MV-4-11 (cell line): ENCODE results near the gene LIMCH1.
"Not testable (repeated sequence)": the region's sequence is repeated elsewhere in the genome, so short reads cannot be mapped to it uniquely, and the experiment has no call there.

ENCODE experiments used
- DNase-seq: peaks from one replicate; lab custom pipeline; 2025; lab: John Stamatoyannopoulos, UW

LIMCH1 gene

DNA sequence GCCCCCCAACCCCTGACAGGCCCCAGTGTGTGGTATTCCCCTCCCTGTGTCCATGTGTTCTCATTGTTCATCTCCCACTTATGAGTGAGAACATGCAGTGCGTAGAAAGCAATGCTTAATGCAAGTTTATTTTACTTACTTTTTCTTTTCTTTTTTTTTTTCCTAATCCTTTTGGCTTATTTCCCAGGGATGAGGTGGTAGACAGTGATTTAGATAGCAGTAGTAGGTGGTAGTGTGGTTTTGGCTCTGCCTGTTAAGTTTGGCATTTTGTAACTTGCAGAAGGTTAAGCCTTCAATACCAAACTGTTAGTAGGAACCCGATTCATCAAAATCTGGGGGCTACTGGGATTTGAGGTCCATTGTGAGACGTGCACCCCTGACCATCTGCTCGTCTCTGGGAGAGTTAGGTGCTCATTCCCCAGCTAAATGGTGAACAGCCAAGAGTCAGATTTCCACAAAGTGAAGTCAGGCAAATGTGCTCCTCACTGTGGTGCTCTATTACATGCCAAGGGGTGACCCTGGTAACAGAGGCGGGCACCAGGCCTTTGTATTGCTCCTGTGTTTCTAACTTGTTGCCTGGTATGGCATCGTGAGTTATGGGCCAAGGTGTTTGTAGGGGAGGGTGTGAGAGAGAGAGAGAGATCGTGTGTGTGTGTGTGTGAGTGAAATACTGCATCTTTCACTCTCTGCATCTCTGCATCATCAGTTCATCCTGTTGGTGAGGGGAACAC, 140.3 kb downstream of the LIMCH1 start:
- DNase-seq: no peak

DNA sequence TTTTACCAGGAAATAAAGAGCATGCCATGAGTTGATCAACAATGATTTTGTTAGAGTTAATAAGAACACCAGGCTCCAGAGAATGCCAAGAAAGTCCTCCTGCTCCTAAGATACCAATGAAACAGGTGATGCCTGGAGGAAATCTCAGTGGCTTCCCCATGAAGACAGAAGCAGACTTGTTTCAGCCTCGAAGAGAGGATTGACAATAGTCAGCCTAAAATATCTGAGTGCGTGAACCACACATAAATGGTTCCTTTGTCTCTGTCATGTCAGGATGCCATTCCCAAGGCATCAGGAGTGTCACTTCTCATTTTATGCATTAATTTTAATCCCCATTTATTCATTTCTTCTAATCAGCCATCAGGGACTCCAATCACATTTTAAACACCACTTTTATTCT, 141.0 kb downstream of the LIMCH1 start:
- no peak for DNase-seq

DNA sequence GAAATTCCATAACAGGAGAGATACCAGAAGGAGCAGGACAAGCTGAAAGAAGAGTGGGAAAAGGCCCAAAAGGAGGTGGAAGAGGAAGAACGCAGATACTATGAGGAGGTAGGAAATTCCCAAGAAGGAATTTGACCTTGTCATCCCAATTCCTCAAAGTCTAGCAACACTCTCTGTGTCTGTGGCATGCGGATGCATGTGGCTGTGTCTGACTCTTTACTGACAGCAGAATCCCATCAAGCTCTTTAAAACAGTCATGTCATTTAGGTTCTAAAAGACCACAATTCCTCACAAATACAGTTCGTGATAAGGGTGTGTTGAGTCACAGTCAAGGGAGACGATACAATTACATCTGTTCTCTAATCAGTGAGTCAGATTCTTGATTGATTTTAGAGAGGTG, 142.0 kb downstream of the LIMCH1 start:
- no peak for DNase-seq

DNA sequence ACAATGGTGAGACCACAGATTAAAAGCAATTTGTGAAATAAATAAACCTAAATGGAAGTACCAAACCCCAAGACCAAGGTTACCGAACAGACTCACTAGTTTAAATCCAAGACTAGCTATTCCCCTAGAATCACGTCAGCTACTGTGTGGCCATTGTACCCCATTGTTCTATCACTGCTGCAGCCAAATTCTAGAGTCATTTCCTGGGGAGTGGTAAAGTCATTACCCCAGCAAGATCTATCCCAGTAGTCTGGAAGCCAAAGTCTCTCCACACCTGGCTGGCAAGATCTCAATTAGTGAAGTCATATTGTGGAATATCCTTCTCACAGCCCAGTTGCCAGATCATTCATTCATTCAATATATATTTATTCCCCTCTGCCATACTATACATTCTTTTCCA, 143.1 kb downstream of the LIMCH1 start:
- no peak for DNase-seq

DNA sequence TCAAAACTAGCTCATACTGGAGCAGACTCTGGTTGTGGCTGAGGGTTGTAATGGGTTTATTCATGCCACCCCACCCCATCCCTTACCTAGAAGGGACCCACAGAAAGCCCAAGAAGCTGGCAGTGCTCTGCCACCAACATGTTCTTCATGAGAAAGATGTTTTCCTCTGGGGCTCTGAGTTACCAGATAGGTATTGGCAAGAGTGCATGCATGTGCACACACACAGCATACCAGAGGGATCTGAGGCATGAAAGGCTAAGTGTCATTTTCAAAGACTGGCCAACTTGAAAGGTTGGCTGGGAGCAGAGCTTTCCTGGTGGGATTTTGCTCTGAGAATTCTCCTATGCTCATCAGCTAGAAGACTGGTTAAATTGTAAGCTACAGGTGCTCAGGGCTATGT, 145.4 kb downstream of the LIMCH1 start:
- no peak for DNase-seq

DNA sequence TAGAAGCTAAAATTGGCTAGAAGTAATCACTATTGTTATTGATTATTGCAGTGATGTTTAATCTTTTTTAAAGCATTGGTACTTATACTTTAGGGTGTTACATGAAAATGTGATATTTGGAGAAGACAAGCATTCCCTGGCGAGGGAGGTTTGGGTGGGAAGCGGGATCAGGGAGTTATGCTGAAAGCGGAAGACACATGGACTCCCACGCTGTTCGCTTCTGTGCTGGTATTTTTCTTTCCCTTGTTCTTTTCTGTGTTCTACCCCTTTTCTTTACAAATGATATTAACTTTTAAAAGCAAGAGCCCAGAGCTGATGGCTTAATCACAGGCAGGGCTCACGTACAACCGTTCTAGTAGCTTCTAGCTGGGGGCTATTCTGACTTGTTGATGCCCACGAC, 148.9 kb downstream of the LIMCH1 start:
- DNase-seq: no peak

DNA sequence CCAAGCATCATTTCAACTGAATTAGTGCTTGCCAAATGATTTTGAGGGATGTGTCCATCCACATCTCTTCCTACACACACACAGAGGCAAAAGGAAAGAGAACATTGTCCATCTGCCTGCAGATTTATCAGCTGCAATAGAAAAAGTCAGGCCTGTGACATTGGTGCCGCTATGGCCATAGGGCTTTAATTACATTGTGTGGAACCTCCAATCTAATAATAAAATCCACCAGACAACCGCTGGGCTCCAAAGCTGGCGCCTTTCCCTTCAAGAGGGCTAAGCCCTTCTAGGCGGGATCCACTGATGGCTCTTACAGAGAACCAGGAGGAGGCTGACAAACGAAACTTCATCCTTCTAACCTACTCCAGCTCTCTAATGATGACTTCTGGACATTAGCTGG, 150.0 kb downstream of the LIMCH1 start:
- DNase-seq: no peak

DNA sequence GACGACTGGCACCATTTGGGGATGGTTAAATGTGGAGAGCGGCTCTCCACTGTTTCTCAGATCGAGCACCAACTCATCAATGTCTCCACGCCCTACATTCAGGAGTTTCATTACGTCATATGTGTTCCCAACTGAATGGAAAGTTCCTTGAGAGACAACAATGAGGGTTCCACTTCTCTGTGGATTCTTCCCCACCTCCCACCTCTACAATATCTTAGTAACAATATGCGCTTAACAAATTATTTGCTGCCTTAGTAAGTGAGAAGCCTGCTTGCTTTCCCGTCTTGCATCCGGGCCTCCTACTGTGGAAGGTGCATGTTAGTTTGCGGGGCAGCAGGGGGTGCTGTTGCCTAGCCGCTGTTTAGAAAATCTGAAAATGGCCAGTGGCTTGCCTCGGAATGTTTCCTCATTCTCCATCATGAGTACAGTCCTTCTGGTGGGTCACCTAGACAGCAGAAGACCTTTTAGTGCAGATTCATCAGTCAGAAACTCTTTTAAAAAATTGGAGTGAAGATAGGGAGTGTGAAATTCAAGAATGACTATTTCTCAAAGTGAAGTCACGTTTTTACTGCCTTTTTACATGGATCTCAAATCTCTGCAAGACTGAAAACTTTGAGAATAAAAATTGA, 154.9 kb downstream of the LIMCH1 start:
- peak; percentile 24 for DNase-seq

DNA sequence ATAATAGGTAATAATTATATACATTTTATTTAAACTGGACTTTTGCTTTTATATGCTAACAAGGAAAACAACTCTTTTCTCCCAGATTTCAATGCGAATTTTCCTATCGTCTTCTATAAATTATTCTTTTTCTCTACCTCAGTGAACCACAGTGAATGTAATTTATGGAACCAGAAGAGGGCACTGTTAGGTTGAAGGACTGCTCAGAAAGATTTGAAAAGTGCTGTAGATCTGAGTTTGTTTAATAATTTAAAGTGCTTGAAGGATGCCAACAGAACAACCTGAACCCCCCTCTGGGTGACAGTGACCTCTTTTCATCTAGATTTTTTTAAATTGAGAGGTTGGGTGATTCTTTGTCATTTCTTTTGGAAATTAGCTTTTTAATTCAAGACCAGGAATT, 155.7 kb downstream of the LIMCH1 start:
- no peak for DNase-seq

DNA sequence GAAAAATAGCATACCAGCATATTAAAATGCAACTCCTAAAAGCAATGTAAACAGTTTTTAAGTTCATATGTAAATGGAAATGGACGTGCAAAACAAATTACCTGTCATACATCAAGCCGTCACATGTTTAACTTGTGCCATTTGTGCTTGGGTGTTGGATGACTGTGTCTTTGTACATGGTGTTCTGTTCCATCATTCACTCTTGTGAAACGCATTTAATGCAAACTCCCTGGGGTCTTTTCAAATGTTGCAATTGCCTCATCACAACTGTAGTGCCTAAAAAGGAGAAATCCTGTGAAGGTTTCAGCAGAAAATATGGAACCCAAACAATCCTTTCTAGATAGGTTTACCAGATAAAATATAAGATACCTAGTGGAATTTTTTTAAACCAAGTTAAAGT, 158.2 kb downstream of the LIMCH1 start:
- DNase-seq: no peak

DNA sequence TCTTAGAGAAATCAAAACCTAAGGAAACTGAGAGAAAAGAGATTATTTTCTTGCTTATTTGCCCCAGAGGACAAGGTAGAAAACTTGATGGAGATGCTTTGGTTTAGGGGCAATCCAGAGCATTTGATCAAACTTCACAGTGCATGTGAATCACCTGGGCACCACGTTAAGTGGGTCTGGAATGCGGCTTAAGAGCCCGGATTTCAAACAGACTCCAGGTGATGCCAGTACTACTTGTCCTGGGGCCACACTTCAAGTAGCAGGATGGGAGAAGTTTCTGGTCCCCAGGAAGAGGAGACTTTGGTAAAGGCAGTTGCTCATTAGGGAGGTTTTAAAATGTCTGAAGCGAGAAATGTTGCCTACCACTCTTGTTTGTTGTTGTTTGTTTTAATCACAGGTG, 158.8 kb downstream of the LIMCH1 start:
- DNase-seq: no peak

DNA sequence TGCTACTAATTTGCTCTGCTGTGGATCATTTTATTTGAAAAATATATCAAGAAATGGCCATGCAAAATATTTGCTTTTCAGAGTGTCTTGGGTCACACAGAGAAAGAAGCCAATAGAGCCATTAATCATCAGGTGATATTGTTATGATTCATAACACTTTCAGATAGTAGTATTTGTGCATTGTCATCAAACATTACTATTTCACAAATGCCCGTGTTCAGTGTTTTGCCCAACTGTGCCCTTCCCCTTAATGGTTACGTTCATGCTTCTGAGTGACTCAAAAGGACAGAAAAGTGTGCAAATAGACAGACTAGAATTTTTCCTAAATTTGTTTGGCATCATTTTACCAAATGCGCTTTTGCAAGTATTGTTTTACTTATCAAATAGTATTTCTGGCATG, 164.0 kb downstream of the LIMCH1 start:
- DNase-seq: no peak

DNA sequence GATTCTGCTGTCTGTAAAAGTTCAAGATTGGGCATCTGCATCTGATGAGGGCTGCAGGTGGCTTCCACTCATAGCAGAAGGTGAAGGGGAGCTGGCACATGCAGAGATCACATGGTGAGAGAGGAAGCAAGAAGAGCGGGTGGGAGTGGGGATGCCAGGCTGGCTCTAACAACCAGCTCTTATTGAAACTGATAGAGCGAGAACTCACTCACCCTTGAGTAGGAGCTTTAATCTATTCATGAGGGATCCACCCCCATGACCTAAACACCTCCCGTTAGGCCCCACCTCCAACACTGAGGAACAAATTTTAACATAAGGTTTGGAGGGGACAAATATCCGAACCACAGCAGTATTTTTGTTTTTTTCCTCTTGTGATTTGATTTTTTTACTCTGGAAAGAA, 164.8 kb downstream of the LIMCH1 start:
- no peak for DNase-seq

DNA sequence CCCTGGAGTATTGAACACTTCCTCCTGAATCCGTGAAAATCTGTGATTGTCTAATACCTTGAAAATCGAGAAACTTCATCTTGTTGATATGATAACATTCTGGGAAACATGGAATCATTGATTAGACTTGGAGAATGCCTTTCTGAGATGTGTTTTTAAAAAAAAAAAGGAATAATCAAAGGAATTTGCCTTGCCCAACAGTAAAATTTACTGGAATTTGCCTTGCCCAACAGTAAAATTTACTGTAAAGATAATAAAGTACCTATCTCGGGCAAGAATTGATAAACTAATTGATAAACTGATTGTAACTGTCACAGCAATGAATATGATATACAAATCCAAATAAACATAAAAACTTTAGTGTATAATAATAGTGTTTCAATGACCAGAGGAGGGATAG, 165.8 kb downstream of the LIMCH1 start:
- DNase-seq: no peak

DNA sequence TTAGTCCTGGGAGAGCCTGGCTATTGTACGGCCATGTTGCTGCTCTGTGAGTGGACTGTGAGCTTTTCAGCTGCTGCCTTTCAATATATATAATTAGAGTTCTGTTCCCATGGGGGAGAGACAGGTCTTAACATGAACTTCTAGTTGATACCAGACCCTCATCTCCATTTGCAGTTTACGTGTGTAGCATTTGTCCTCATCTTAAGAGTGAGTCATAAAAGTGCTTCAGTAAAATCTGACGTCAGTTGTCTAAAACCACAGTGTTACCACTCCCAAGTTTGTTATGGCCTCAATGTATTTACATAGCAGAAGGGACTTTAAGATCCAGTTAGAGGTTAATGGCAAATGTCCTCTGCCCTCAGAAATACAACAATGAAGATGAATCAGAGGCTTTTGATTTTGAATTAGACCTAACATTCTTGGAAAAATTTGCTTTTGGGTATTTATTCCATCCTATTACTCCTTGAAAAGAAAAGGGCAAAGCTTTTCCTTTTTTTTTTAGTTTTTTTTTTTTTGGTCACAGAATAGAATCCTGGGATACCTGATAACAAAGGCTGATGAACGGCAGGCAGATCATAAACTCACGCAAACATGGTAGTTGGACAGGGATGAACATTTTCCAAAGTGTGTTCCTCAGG, 172.0 kb downstream of the LIMCH1 start:
- DNase-seq: no peak

DNA sequence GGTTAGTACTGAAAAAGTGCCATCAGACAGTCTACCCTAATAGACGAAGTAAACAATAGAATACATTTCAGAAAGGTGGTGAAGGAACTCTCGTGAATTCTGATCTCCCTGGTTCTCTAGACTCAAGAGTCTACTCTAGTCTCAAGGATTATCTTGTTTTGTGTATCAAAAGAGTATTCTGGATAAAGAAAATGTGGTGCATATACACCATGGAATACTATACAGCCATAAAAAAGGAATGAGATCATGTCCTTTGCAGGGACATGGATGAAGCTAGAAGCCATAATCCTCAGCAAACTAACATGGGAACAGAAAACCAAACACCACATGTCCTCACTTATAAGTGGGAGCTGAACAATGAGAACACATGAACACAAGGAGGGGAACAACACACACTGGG, 173.7 kb downstream of the LIMCH1 start:
- DNase-seq: not testable (repeated sequence)

DNA sequence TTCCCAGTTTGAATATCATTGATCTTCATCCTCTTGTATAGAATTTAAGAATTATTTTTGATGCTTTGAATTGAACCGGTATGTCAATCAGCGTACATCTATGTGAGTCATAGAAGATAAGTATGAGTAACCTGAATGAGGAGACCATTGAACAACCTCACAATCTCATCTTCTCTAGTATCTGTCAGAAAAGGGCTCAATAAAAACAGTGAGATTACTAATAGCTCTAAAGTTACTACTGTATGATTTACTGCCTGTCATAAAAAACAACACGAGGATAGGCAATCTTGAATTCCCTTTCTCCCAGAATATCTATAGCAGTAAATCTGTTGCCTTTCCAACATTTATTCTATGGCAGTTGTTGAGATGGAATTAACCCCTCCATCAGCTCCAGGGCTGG, 174.5 kb downstream of the LIMCH1 start:
- DNase-seq: no peak

DNA sequence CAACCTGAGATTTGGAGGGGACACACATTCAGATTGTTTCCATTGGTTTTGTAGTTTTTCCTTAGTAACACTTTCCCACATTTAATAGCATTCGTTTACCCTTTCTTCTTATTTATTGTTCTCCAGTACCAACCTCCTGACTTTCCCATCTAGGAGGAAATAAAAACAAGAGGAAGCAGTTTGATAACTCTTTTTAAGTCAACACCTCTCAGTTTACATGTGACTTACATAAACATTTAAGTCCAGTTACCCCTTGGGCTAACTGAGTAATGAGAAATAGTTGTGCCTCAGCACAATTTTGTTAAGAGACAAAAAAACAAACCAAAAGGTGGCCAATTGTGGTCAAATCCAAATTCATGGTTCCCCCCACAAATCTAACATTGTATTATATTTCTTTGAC, 175.8 kb downstream of the LIMCH1 start:
- no peak for DNase-seq

DNA sequence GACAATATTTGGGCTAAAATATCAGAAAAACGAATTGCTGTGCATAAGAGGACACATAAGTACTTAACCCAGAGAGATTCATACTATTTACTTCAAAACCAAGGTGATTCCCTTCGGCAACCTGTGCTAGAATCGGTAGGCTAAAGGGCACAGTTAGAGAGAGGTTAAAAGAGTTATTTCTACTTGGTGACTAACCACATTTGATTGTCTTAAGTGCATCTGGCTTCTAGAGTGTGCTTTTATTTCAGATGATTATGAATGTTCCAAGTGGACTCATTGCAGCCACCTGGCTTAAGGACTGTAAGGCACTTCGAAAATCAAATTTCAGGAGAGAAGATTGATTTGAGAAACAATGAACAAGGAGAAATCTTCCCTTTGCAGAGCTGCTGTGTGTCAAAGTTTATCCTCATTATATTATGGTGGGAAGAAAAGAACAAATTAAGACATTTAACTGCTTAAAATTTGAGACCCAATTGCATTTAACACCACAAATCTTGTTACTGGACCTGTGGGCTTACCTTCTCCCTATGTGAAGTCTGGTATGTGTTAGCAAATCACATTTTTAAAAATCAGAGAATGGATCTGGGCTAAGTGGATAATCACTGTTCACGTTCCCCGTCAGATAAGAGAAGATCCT, 176.5 kb downstream of the LIMCH1 start:
- DNase-seq: no peak

DNA sequence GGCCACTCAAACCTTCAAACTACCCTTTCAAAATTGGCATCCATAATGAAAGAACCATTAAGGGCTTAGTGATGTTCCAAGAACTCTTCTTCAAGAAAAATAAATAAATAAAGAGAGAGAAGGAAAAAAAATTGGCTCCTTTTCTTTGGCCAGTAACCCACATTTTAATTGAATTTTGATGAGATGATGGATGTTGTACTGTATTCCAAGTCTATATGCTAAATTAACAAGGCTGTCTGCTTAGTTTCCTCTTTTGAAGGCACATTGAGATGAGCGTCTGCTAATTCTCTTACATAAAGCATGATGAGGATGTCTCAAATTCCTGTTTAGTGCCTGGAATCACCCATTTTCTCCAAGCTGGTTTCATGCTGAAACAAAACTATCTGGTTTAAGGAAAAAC, 177.2 kb downstream of the LIMCH1 start:
- no peak for DNase-seq

DNA sequence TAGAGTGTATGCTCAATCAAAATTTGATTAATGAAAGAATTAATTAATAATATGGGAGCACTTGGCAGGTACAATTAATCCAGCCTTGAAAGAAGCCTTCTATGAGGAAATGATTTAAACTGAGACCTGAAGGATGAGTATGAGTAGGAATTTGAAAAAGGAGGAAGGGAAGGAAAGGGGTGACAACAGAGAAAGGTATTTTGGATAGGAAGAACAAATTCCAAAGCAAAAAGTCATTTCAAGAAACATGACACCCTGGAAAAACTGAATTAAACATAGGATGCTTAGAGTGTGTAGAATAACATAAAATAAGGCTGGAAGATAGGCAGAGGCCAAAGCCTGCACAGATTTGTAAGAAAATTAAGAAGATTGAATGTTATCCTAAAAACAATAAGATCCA, 180.9 kb downstream of the LIMCH1 start:
- DNase-seq: no peak

DNA sequence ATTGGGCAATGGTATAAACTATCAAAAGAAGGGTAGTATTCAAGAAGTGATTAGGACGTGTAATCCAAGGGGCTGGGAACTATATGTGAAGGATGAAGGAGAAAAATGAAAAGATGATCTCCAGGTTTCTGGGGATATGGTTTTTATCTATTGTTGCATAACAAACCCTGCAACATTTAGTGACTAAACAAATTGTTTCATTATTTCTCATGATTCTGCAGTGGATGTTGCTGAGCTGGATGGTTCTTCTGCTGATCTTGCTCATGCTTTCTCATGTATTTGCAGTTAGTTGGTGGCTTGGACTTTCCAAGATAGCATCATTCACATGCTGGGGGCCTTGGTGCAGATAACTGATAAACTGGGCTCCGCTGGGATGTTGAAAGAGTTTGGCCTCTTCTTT, 181.5 kb downstream of the LIMCH1 start:
- no peak for DNase-seq

DNA sequence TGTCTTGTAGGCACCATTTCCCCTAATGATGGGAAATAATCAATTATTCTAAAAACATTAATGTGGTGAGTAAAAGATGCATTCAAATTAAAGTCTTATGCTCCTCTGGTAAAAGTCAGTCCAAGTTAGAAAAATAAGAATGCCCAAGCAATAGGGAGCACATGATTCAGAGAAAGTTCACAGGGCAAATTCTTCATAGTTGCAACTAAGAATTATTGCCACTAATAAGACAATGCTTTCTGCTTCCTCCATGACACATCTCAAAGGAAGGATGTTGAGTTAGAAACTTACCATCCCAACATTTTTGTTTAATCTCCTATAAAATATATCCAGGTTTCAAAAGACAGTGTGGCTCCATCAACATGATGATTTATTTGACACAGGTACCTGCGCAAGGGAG, 184.2 kb downstream of the LIMCH1 start:
- DNase-seq: no peak
